GM12872 (cell line): ENCODE measurements around the gene SLTM.

ENCODE experiments used
- TF ChIP-seq, protein P1 (sequence below): IDR thresholded peaks from 3 replicates; pipeline ENCODE4 v1.5.1; 2011; ENCODE audit warnings: low read depth, mild to moderate bottlenecking, low read length, moderate library complexity; ENCODE audit not compliant: insufficient read depth

The SLTM gene

DNA sequence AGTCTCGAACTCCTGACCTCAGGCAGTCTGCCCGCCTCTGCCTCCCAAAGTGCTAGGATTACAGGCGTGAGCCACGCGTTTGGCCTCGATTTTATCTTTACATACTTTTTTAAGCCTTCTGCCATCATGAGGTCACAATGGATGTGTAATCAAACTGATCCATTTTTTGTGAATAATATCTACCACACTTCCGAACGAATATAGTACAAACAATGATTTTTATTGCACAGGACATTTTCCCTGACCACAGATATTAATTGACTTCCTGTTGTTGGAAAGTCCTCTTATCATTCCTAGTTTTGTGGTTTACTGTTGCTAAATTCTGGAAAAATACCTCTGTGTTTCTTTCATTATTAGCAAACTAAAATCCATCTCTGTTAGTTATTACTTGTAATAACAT is 93.4 kb downstream of the SLTM start:
- TF ChIP-seq, protein P1, sequence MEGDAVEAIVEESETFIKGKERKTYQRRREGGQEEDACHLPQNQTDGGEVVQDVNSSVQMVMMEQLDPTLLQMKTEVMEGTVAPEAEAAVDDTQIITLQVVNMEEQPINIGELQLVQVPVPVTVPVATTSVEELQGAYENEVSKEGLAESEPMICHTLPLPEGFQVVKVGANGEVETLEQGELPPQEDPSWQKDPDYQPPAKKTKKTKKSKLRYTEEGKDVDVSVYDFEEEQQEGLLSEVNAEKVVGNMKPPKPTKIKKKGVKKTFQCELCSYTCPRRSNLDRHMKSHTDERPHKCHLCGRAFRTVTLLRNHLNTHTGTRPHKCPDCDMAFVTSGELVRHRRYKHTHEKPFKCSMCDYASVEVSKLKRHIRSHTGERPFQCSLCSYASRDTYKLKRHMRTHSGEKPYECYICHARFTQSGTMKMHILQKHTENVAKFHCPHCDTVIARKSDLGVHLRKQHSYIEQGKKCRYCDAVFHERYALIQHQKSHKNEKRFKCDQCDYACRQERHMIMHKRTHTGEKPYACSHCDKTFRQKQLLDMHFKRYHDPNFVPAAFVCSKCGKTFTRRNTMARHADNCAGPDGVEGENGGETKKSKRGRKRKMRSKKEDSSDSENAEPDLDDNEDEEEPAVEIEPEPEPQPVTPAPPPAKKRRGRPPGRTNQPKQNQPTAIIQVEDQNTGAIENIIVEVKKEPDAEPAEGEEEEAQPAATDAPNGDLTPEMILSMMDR = no peak

DNA sequence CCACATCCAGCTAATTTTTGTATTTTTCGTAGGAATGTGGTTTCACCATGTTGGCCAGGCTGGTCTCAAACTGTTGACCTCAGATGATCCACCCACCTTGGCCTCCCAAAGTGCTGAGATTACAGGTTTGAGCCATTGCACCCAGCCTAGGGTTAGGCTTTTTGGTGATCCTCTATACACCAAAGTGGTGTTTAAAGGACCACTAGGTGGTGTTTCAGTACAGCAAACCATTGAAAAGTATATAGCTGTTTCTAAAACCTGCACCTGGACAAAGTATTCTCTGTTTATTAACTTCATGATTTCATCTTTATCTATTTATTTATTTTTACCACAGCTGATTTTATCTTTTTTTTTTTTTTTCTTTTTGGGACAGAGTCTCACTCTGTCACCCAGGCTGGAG is 94.0 kb downstream of the SLTM start:
- TF ChIP-seq, protein P1 = peak; percentile 35; the same call in 1 of the 3 replicates

DNA sequence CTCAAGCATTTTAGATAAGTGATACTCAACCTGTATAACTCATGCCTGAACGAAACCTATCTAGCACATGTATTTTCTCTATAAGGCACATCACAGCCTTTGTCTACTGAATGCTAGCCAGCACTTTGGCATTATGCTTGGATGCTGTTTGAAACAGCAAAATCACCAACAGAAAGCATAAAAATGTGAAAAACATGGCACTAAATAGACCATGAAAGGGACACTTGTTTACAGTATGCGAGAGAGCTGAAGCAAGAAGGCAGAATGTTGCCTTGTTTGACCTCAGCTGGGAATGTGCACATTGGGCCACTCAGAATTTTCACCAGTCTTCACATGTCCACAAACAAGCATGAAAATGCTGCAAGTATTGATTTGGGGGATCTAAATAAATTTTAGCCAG is 102.9 kb downstream of the SLTM start:
- TF ChIP-seq, protein P1 = no peak
